HG02852 (cell line): ENCODE results near the gene POLD3.

Experiments used
- ATAC-seq: cut with Tn5 transposase; IDR thresholded peaks from one replicate; pipeline ENCODE4 v1.9.1; 2021; ENCODE audit warnings: mild to moderate bottlenecking, moderate library complexity; ENCODE audit not compliant: unreplicated experiment

Gene POLD3

DNA sequence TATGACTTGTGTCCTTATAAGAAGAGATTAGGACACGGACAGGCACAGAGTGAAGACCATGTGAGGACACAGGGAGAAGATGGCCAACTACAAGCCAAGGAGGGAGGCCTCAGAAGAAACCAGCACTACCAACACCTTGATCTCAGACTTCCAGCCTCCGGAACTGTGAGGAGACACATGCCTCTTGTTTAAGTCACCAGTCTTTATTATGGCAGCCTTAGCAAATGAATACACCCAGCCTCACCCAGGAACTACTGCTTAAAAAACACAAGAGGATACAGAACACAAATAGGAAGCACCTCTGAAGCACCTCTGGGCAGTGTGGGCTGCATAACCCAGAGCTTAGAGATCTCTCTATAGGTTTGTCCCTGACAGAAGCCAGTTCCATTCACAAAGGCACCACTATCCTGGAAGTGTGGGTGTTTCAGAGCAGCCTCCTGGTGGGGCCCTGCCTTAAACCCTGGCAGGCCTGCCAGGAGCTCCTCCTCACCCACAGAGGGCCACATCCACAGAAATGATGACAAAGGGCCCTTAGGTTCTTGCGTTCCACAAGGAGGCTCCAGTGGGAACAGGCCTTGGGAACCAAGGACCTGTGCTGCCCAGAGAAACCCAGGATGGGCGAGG lies 80.1 kb downstream of the POLD3 start:
- no peak for ATAC-seq

GRCh38 chr11:74672956-74673692 lies 80.7 kb downstream of the POLD3 start:
- ATAC-seq, result no peak

DNA sequence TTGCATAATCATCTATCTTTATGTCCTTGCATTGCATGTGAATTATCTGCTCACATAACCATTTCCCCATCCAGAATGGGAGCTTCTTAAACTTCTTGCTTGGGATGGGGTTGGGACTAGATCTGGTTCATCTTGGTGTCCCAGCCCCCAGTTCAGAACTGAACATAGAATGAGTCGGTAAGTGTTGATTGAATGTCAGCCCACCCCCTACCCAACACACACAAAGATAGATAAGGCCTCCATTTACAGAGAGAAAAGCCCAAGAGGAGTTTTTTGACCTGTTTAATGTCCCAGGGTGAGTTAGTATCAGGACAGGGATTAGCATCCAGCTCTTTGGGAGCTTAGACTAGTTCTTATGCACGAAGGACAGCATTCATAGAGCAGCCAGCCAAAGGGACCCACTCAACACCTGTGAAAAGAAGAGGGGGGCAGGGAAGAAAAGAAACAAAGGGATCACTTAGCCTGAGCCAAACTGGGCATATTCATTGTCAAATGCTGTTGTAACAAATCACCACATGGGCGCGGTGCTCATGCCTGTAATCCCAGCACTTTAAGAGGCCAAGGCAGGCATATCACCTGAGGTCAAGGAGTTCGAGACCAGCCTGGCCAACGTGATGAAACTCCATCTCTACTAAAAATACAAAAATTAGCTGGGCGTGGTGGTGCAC lies 81.4 kb downstream of the POLD3 start:
- no peak for ATAC-seq

- no peak for ATAC-seq
Measured at GRCh38 chr11:74675761-74676160, 83.4 kb downstream of the POLD3 start.

DNA sequence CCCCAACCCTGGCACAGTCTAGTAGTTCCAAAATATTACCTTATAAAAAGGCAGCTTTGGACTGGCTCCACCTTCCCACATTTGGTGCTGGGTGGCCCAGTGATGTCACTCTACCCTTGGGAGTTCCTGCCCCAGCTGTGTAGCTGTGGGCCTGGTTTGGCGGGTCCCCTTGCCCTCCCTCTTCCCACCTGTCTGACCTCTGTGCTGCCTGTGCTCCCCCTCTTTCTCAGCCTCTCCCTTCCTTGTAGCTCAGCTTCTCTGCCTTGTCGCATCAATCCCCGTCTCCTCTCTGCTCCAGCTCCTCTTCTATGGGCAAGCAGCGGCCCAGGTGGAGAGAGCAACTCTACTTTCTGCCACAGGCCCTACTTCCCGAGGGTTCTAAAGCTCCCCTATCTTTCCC lies 84.2 kb downstream of the POLD3 start:
- ATAC-seq, result no peak

- no peak for ATAC-seq
Measured at GRCh38 chr11:74677131-74677530, 84.7 kb downstream of the POLD3 start.

- no peak for ATAC-seq
Measured at GRCh38 chr11:74678041-74678440, 85.7 kb downstream of the POLD3 start.

DNA sequence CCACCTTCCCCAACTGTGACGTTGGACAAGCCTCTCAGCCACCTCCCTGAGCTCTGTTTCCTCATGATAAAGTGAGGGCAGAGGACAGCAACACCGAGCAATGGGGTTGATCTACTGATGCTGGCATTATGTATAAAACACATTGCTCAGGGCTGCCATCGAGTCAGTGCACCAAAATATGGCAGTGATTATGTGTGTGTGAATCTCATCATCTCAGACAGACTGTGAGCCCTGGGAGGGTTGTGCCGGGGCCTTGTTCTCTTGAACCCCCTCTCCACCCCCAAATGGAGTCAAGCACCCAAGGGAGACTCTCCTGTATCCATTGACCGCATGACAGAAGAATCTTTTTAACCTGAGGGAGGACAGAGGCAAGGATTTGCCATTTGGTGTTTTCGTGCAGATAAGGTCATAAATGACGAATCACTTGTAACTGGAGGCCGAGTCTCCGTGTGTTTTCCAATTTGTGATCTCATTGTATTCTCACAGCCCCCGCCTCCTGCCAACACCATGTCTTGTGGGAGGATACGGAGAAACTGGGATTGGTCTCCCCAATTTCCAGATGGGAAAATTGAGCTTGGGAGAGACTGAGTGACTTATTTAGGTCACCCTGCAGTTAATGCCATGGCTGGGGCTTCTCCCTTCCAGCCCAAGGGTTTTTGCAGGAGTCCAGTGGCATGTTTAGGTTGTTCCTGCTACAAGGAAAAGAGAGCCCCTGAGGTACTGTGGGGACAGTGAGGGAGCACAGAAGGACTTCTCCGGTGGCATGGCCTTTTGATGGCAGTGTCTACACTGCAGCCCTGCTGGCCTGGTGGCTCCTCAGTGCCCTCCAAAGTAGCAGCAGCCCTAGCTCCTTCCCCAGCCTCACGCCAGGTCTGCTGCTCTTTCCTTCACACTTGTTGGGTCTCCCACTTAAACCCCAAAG lies 86.5 kb downstream of the POLD3 start:
- ATAC-seq, result no peak

GRCh38 chr11:74679513-74679865 lies 87.1 kb downstream of the POLD3 start:
- ATAC-seq, result no peak

- ATAC-seq, result no peak
Measured at GRCh38 chr11:74680035-74680671, 87.8 kb downstream of the POLD3 start.

GRCh38 chr11:74680703-74681531 lies 88.5 kb downstream of the POLD3 start:
- ATAC-seq, result no peak

DNA sequence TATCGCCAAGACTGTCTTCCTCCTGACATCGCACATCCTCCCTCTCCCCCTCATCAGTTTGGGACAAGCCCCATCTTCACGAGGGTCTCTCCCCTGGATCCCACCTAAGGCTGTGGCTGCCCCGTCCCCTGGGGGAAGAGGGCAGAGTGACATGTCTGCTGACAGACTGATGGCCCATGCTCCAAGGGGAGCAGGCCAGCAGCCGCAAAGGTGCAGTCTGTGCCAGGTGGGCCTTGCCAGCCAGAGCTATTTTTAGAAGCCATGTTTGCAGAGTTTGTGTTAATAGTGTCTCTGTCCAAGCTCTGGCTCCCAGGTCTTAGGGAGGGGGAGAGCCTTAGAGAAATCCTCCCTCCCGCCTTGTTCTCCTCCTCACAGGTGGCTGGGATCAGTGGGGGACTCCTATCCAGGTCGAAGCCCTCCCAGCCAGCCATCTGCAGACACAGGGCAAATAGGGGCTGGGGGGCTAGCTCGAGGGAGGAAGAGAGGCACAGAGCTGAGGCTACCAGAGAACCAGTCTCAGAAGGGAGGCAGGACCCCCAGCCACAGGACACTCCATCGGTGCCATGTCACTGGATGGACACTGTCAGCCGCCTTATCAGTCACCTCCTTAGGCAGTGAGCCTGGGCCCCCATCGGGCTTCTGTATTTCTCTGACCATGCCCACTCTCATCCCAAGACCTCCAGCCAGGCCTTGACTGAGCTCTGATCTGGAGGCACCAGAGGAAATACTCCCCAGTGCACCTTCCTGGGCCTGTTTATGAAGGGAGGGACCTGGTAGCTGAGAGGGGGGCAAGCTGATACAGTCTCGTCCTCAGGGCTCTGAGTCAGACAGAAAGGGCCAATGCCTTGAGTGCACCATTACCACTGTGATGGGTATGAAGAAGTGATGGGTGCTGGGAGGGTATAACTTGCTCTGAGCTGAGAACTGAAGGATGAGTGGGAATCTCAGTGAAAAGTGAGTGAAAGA lies 89.6 kb downstream of the POLD3 start:
- ATAC-seq, result no peak

DNA sequence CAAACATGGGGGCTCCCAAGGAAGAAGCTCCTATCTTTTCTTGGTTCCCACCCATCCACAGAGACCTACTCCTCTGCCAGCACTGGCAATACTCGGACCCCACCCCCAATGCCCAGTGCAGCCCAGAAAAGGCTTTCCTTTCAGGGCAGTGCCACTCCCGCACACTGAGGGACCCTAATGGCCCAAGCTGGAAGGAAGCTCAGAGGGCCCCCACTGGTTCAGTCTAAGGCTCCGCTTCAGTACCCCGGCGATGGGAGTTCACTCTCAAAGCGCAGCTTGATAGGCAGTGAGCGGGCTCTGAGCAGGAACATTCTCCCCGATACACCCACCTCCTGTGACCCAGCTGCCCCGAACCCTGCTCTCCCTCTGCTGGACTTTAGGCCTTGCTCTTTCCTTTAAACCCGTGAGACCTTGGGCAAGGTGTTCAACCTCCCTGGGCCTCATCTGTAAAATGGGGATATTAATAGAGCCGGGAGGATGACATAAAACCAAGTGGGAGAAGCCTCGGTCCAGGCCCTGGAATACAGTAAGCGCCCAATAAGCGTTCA lies 90.4 kb downstream of the POLD3 start:
- no peak for ATAC-seq

DNA sequence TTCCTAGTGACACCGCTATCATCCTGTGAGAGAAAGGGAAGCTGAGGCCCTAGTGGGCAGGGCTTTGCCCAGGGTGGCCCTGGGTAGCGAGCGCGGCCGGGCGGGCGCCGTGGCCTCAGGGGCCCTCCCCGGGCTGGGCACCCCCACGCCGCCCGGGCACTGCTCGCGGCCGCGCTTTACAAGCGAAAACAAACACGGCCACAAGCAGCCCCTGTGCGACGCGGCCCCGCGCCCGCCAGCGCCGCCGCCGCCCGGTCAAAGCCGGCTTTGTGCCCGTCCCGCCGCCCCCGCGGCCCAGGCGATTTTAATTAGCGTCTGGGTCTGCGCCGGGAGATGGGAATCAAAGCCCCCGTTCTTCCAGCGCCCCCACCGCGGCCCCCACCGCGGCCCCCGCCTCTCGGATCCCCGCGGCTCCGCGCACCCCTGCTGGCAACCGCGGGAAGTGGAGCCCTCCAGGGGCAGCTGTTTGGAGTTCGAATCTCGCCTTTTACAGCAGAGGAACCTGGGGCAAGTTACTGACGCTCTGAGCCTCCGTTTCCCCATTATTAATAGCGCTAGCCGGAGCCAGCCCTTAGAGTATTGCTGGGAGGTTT lies 91.0 kb downstream of the POLD3 start:
- ATAC-seq, result no peak

GRCh38 chr11:74683941-74684481 lies 91.6 kb downstream of the POLD3 start:
- no peak for ATAC-seq

- ATAC-seq, result no peak
Measured at GRCh38 chr11:74684661-74685060, 92.3 kb downstream of the POLD3 start.

- no peak for ATAC-seq
Measured at GRCh38 chr11:74685338-74685737, 93.0 kb downstream of the POLD3 start.

DNA sequence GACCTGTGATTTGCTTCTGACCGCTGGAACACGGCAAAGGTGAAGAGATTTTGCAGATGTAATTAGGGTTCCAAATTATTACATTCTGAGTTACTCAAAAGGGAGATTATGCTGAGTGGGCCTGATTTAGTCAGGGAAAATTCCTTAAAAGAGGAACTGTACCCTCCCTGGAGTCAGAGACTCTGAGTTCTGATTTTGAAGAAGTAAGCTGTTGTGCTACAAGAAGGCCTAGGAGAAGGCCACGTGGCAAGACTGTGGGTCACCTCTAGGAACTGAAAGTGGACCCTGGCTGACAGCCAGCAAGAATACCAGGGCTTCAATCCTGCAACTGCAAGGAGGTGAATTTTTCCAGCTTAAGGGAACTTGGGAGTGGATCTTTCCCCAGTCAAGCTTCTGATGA lies 93.5 kb downstream of the POLD3 start:
- ATAC-seq, result no peak
